Mammary epithelial cell (primary cell): Measurements from ENCODE around the gene GNG5.
"Not testable (repeated sequence)": the region's sequence is repeated elsewhere in the genome, so short reads cannot be mapped to it uniquely, and the experiment has no call there.

Experiments used
- EZH2 ChIP-seq: IDR thresholded peaks from 2 replicates; pipeline ENCODE4 v1.6.1; 2012; ENCODE audit warnings: low read length, inconsistent platforms, borderline replicate concordance
- TF ChIP-seq, protein P1 (sequence below), 2 donors: IDR thresholded peaks in 1 of 2; conservative IDR thresholded peaks in 1 of 2; 2 replicates each; pipeline ENCODE4 v1.5.1; 2011 to 2012; ENCODE audit warnings: inconsistent platforms in 2 of 2, low read length in 2 of 2, mild to moderate bottlenecking in 2 of 2, control low read depth in 1 of 2, low read depth in 1 of 2; ENCODE audit not compliant: insufficient read depth in 1 of 2; ENCODE audit errors: extremely low read depth in 1 of 2

DNA sequence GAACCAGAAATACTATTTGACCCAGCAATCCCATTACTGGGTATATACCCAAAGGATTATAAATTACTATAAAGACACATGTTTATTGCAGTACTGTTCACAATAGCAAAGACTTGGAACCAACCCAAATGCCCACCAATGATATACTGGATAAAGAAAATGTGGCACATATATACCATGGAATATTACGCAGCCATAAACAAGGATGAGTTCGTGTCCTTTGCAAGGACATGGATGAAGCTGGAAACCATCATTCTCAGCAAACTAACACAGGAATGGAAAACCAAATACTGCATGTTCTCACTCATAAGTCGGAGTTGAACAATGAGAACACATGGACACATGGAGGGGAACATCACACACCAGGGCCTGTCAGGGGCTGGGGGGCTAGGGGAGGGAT lies 57.7 kb downstream of the GNG5 start:
- TF ChIP-seq, protein P1, sequence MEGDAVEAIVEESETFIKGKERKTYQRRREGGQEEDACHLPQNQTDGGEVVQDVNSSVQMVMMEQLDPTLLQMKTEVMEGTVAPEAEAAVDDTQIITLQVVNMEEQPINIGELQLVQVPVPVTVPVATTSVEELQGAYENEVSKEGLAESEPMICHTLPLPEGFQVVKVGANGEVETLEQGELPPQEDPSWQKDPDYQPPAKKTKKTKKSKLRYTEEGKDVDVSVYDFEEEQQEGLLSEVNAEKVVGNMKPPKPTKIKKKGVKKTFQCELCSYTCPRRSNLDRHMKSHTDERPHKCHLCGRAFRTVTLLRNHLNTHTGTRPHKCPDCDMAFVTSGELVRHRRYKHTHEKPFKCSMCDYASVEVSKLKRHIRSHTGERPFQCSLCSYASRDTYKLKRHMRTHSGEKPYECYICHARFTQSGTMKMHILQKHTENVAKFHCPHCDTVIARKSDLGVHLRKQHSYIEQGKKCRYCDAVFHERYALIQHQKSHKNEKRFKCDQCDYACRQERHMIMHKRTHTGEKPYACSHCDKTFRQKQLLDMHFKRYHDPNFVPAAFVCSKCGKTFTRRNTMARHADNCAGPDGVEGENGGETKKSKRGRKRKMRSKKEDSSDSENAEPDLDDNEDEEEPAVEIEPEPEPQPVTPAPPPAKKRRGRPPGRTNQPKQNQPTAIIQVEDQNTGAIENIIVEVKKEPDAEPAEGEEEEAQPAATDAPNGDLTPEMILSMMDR (conservative IDR thresholded peaks at IDR 0.05 in 1 of 2, IDR thresholded peaks at IDR 0.05 in 1 of 2; ENCODE audit: extremely low read depth in 1 of 2, insufficient read depth in 1 of 2, low read depth in 1 of 2, low read length in 2 of 2): not testable (repeated sequence)
- TF ChIP-seq EZH2: not testable (repeated sequence)
